HUES6 (cell line): ENCODE data around the gene ARHGAP24.
"Not testable (repeated sequence)": the region's sequence is repeated elsewhere in the genome, so short reads cannot be mapped to it uniquely, and the experiment has no call there.

Experiments
- H3K27ac ChIP-seq: 2 replicates; pipeline ENCODE4 v1.7.0; 2013; ENCODE audit warnings: low read depth, mild to moderate bottlenecking, low read length, inconsistent platforms
- H3K27me3 ChIP-seq: 2 replicates; pipeline ENCODE4 v1.6.1; 2013; ENCODE audit warnings: low read length; ENCODE audit not compliant: control insufficient read depth, insufficient read depth
- H3K36me3 ChIP-seq: 2 replicates; pipeline ENCODE4 v1.6.1; 2013; ENCODE audit warnings: low read length; ENCODE audit not compliant: control insufficient read depth, insufficient read depth
- H3K4me1 ChIP-seq: 2 replicates; pipeline ENCODE4 v1.6.1; 2013; ENCODE audit warnings: low read length; ENCODE audit not compliant: control insufficient read depth, insufficient read depth
- H3K4me3 ChIP-seq: 2 replicates; pipeline ENCODE4 v1.5.1; 2013; ENCODE audit warnings: low read depth, low read length
- H3K9ac ChIP-seq: one replicate; pipeline ENCODE4 v1.6.1; 2013; ENCODE audit warnings: mild to moderate bottlenecking, low read length
- H3K9me3 ChIP-seq: 2 replicates; pipeline ENCODE4 v1.6.1; 2013; ENCODE audit warnings: low read depth, low read length; ENCODE audit not compliant: control insufficient read depth, insufficient read depth

ARHGAP24 gene

DNA sequence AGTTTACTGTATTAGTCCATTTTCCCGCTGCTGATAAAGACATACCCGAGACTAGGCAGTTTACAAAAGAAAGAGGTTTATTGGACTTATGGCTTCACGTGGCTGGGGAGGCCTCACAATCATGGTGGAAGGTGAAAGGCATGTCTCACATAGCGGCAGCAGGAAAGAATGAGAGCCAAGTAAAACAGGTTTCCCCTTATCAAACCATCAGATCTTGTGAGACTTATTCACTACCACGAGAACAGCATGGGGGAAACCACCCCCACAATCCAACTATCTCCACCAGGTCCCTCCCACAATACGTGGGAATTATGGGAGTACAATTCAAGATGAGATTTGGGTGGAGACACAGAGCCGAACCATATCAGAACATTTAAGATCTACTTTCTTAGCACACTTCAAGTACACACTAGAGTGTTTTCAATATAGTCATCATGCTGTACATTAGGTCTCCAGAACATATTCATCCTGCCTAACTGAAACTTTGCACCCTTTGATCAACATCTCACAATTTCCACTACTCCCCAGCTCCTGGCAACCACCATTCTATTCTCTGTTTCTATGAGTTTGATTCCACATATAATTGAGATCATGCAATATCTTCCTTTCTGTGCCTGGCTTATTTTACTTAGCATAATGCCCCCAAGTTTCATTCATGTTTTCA, 341.0 kb downstream of the ARHGAP24 start:
- H3K9ac ChIP-seq, result no peak overlapping the region
- no peak overlapping the region for H3K27ac ChIP-seq
- no peak overlapping the region for H3K4me3 ChIP-seq
- H3K36me3 ChIP-seq, result no peaks in the 10 kb centered on the region
- H3K4me1 ChIP-seq, result peaks cover 8% of the 10 kb centered on the region
- no peaks in the 10 kb centered on the region for H3K27me3 ChIP-seq
- H3K9me3 ChIP-seq, result peaks cover 4% of the 10 kb centered on the region

DNA sequence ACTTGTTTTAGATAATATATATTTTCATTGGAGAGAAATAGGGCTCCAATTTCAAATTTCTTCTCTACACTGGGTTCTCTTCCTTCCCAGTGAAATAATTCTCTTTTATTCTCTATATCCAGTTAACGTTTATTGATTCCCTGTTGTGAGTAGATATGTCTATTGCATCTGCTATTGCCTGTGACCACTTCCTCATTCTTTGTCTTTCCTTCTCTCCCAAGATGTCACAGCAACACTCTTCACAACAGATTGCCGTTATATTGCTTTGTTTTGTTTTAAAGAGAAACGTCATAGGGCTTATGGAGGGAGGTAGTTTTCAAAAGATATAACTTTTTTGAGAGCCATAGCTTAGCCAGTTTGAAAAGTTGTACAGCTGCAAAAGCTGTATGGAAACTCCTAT, 343.8 kb downstream of the ARHGAP24 start:
- no peak overlapping the region for H3K27ac ChIP-seq
- peaks cover 14% of the 10 kb centered on the region for H3K4me1 ChIP-seq
- H3K36me3 ChIP-seq, result no peaks in the 10 kb centered on the region
- no peak overlapping the region for H3K9ac ChIP-seq
- no peaks in the 10 kb centered on the region for H3K27me3 ChIP-seq
- H3K4me3 ChIP-seq, result no peak overlapping the region
- peaks cover 4% of the 10 kb centered on the region for H3K9me3 ChIP-seq

DNA sequence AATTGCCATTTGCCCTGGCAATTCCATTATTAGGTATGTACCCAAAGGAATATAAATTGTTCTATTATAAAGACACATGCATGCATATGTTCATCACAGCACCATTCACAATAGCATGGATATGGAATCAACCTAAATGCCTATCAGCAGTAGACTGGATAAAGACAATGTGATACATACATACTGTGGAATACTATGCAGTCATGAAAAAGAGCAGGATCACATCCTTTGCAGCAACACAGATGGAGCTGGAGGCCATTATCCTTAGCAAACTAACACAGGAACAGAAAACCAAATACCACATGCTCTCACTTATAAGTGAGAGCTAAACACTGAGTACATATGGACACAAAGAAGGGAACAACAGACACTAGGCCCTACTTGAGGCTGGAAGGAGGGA, 345.2 kb downstream of the ARHGAP24 start:
- not testable (repeated sequence) for H3K36me3 ChIP-seq, H3K27ac ChIP-seq, H3K4me3 ChIP-seq, H3K27me3 ChIP-seq, H3K9ac ChIP-seq, H3K9me3 ChIP-seq
- H3K4me1 ChIP-seq, result peaks cover 23% of the 10 kb centered on the region

DNA sequence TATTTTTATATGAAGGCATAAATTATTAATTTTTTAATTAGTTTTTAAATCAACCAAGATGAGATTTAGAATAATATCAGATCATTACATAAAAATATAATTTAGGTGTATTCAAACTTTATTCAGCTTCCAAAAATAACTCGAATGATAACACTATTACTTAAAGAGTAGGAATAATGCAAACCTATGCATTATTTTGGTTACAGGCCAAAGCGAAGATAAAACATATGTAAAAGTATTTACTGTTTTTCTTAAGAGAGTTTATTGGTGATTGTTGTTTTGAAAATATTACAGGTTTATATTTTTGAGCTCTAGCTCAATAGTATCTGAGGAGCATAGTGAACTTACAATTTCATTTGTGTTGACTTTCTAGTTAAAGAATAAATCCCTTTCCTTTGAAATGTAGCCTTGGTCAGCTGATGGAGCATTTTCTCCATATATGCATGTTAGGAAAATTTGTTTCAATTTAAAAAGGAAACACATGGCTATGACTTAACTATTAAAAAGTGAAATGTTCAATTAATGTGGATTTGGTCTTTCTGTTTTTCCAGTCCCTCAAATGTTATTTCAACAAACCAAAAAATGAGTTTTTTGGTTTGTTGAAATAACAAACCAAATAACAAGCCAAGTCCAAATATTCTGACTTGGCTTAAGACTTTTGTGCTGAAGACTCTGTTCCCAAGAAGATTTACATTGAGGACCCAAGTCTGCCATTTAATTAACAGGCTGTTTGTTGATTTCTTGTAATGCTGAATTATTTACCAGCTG, 346.9 kb downstream of the ARHGAP24 start:
- Histone ChIP-seq H3K4me1 (peaks cover 41% of the 10 kb centered on the region), H3K9ac (no peak overlapping the region), H3K4me3 (no peak overlapping the region), H3K27me3 (no peaks in the 10 kb centered on the region), H3K36me3 (no peaks in the 10 kb centered on the region), H3K27ac (no peak overlapping the region), H3K9me3 (peaks cover 4% of the 10 kb centered on the region)

DNA sequence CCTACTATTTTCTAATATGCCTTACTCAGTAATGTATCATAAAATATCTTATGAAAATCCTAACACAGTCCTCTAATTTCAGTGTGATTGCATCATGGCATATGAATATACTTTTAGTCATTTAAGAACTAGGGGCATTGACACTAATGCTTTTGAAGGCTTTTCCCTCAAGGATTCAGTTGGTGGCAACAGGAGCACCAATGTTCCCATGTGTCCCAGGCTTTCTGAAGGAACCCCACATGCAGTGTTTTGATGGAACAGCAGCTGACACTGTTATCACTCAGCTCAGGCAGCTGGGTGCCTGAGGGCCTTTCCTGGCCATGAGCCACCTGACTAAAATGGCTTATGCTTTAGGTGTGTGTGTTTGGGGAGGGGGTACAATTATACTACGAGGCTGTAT, 348.3 kb downstream of the ARHGAP24 start:
- Histone ChIP-seq H3K27me3 (no peaks in the 10 kb centered on the region), H3K36me3 (no peaks in the 10 kb centered on the region), H3K9ac (no peak overlapping the region), H3K4me3 (peak overlapping the region; percentile 37; the same call in 1 of the 2 replicates), H3K27ac (no peak overlapping the region), H3K9me3 (peaks cover 4% of the 10 kb centered on the region), H3K4me1 (peaks cover 52% of the 10 kb centered on the region)

DNA sequence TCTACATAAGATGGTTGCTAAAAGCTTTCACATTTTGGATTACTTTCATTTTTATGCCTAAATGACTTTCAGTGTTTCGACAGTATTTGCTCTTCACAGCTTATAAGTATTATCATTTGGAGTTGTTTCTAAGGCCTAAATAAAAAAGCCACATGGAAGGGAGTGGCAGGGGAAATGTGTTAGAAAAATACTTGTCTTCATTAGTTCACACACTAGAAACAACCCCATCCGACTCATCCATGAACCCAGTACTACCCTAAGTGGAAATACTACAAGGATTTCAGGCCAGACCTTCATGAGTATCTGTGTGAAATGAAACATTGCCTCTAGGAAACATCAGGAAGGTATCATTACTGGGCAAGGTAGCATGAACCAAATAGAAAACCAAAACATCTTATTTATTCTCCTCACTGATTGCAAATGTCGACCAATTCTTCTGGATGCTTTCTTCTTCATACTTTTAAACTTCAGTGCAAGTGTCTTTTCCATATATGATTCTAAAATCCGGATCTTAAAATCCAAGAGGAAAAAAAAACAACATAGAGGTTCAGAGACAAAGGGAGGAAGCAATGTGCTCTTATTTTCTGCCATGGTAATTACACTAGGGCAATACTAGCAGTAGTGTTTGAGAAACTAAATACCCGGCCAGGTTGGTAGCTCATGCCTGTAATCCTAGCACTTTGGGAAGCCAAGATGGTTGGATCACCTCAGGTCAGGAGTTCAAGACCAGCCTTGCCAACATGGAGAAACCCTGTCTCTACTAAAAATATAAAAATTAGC, 349.4 kb downstream of the ARHGAP24 start:
- H3K4me1 ChIP-seq, result peaks cover 46% of the 10 kb centered on the region
- H3K36me3 ChIP-seq, result no peaks in the 10 kb centered on the region

DNA sequence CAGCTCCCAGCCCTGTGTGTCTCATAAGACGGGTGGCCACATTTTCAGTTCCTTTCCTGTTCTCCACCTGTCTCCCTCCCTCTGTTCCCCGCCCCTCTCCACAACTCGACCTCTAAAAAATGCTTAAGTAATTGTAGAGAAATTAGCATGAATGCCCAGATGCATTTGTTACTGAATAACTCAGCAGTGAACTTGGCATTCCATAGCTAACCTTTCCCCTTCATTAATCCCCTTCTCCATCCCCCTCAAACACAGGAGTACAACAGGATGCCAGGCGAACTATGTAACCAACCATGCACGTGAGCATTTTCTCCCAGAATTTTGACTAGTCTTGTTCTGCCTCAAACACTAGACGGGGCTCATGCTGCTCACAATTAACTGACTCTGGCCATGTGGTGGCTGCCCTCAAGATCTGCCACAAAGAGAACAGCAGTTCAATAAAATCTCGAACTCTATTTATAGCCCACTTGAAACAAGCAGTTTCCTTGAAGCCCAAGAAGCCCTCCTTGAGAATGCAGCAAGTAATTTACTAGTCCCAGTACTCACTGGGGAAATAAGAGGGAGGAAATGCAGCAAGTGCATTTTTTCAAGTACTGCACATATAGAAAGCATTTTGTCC, 351.2 kb downstream of the ARHGAP24 start:
- Histone ChIP-seq H3K9ac (peak overlapping the region; percentile 22), H3K4me1 (peaks cover 46% of the 10 kb centered on the region), H3K4me3 (peak overlapping the region; percentile 28; the same call in 1 of the 2 replicates), H3K9me3 (no peaks in the 10 kb centered on the region), H3K36me3 (no peaks in the 10 kb centered on the region), H3K27me3 (no peaks in the 10 kb centered on the region), H3K27ac (peak overlapping the region; percentile 27)

More for the DNA sequence above, 349.4 kb downstream of the ARHGAP24 start:
- Histone ChIP-seq H3K9me3 (peaks cover 4% of the 10 kb centered on the region), H3K27ac (no peak overlapping the region), H3K4me3 (no peak overlapping the region), H3K27me3 (no peaks in the 10 kb centered on the region), H3K9ac (no peak overlapping the region)

DNA sequence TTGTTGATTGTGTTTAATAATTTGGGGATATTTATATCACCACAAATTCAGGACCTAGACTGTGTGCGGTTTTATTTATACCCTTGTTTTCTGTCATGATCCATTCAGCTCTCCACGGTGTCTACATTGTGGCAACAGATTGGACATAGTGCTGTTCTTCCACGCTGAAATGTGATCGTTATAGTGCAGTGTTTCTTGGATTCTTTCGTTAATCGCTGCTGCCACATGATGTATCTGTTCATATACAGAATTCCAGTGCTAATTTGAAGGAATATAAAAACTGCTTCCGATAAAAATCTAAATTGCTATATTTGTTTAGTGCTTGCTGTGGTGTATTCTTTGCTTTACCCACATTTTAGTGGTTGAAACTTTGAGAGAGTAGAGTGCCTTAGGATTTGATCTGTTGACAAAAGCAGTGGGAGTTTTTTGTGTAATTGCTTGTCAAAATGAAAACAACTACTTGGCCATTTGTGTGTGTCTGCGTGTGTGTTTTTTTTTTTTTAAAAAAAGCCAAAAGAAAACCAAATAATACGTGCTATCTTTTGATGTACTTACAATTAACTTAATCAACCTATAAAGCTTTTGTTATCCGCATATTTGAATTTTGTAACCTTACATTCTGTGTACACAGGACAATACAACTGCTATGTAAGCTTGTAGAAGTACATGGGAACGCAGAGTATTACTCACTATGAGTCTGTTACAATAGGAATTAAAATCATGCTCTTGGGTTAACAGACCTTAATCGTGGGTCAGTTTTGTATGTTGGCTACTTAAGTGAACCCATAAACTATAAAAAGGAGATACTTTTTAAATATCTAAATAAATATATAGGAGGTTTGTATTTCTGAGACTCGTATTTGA, 353.3 kb downstream of the ARHGAP24 start:
- Histone ChIP-seq H3K4me3 (no peak overlapping the region), H3K4me1 (peaks cover 50% of the 10 kb centered on the region), H3K27ac (no peak overlapping the region), H3K27me3 (no peaks in the 10 kb centered on the region), H3K36me3 (no peaks in the 10 kb centered on the region), H3K9me3 (no peaks in the 10 kb centered on the region), H3K9ac (peak overlapping the region; percentile 40)

DNA sequence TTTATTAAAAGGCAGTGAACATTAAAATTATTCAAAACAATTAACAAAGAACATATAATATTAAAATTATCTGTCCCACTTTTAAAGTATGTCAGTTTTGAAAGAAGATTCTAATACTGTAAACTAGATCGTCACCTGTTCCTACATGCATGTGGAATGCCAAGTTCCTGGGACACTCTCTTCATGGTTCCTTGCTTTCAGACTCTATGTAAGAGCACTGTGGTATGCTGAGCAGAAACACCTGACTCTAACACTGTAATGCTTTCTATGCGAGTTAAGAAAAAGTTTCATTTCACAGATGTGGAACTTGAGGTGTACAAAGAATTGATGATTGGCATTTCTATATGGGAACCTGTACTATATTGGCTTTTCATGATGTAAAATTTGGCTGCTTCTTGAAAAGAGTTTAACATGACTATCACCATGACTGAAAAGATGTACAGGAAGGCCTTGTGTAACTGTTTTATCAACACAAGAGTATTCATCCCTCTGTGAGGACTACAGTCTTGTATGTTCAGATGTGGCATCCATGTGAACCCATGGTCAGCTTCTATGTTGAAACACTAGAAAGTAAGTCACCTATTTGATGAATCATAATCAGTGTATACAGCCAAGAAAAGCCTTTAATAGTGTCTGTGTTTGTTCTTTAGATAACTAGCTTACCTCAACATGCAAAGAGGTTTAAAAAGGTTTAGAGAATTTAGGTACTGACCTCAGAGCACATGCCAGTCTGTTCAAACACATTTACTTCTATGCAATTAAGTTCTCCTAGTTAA, 354.5 kb downstream of the ARHGAP24 start:
- Histone ChIP-seq H3K9me3 (no peaks in the 10 kb centered on the region), H3K9ac (no peak overlapping the region), H3K27ac (no peak overlapping the region), H3K27me3 (no peaks in the 10 kb centered on the region), H3K36me3 (no peaks in the 10 kb centered on the region), H3K4me3 (no peak overlapping the region), H3K4me1 (peaks cover 41% of the 10 kb centered on the region)

DNA sequence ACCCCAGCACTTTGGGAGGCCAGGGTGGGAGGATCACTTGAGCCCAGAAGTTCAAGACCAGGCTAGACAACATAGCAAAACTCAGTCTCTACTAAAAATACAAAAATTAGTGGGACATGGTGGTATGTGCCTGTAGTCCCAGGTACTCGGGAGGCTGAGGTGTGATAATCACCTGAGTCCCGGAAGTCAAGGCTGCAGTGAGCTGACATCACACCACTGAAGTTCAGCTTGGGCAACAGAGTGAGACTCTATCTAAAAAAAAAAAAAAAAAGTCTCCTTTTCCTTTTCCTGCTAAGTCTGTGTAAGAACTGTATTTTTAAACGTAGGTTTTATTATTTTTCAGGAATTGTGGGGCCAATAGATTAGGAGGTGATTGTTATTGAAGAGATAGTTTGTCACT, 356.7 kb downstream of the ARHGAP24 start:
- Histone ChIP-seq H3K27me3 (no peaks in the 10 kb centered on the region), H3K36me3 (no peaks in the 10 kb centered on the region), H3K9me3 (no peaks in the 10 kb centered on the region), H3K9ac (no peak overlapping the region), H3K27ac (no peak overlapping the region), H3K4me3 (no peak overlapping the region), H3K4me1 (peaks cover 24% of the 10 kb centered on the region)
